MM.1S (cell line): Measurements from ENCODE around the gene COL27A1.

Experiments
- EZH2phosphoT487 ChIP-seq: fragments of 300-600 bp; sonication (generic); IDR thresholded peaks from 2 replicates; pipeline ENCODE4 v1.6.1; 2018; ENCODE audit warnings: antibody characterized with exemption, low read length
- TF ChIP-seq, protein P1 (sequence below): fragments of 300-600 bp; sonication (generic); IDR thresholded peaks from 2 replicates; pipeline ENCODE4 v1.5.1; 2016; ENCODE audit warnings: antibody characterized with exemption, low read length, mixed read lengths

DNA sequence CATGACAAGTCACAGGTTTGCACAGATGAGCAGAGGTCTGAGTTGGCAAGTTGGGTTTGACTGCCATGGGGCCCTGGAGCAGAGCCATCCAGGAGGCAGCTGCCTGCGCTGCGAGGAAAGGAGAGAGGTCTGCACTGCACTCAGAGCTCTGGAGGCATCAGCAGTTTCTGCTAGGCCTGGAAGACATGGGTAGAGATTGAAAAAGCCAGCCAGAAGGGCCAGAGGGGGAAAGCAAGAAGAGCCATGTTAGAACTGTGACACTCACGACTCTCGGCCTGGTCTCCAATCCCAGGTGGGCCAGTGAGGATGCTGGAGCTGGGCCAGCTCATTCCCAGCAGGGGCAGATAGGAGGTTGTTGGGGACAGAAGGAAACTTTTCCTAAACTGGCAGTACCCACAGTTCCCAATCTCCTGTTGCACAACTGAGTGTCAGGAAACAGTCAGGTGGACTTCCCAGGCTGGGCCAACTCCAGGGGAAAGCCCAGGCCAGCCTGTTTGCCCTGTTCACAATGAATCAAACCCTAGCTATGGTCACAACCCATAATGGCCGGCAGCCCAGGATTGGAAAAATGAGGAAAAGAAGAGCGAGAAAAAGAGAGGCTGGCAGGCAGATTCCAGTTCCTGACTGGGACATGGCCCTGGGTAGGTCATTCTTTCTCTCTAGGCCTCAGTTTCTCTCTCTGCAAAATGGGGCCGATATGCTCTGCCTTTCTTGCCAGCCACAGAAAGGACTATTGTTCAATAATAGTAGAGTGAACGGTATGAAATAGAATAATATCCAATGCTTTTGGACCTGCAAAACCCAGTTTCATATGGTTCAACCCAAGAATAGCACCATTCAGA is 159.8 kb downstream of the COL27A1 start:
- TF ChIP-seq EZH2phosphoT487: no peak
- TF ChIP-seq, protein P1, sequence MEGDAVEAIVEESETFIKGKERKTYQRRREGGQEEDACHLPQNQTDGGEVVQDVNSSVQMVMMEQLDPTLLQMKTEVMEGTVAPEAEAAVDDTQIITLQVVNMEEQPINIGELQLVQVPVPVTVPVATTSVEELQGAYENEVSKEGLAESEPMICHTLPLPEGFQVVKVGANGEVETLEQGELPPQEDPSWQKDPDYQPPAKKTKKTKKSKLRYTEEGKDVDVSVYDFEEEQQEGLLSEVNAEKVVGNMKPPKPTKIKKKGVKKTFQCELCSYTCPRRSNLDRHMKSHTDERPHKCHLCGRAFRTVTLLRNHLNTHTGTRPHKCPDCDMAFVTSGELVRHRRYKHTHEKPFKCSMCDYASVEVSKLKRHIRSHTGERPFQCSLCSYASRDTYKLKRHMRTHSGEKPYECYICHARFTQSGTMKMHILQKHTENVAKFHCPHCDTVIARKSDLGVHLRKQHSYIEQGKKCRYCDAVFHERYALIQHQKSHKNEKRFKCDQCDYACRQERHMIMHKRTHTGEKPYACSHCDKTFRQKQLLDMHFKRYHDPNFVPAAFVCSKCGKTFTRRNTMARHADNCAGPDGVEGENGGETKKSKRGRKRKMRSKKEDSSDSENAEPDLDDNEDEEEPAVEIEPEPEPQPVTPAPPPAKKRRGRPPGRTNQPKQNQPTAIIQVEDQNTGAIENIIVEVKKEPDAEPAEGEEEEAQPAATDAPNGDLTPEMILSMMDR: no peak
